Hepatic stellate cell (primary cell): ENCODE data around the gene UCP3.

Experiments used
- DNase-seq: peaks from one replicate; pipeline ENCODE4 v3.0.0; 2011; ENCODE audit warnings: low spot score

The UCP3 gene

GRCh38 chr11:73951797-73952196, 57.1 kb downstream of the UCP3 start:
- DNase-seq: no peak

- DNase-seq: peak; percentile 78
These were observed 57.8 kb downstream of the UCP3 start, which contains the start of gene DNAJB13 for GRCh38 chr11:73950869-73951710. Gene DNAJB13, plus strand, starts transcription at chr11:73951026. Its CDS starts 44 bp downstream, at chr11:73951070.
